Bronchial epithelial cell (primary cell): ENCODE data around the gene EFEMP2. TPM values are rescaled to one million over a fixed set of nuclear protein-coding genes. Genes with fewer than 3 reads are reported as not detected.
A peak's percentile ranks its signal among the peaks of the same experiment; 100 is the strongest.

Experiments
- DNase-seq: peaks from one replicate; pipeline ENCODE4 v3.0.0-alpha.2; 2010; ENCODE audit warnings: low read depth
- FAIRE-seq: peaks from 2 replicates; lab custom pipeline; 2011; peaks lifted over from hg19 to GRCh38; lab: Jason Lieb, UNC
- H3K27me3 ChIP-seq: 2 replicates; pipeline ENCODE4 v1.5.1; 2011; ENCODE audit warnings: low read length; ENCODE audit not compliant: control insufficient read depth, insufficient read depth
- H3K36me3 ChIP-seq: 2 replicates; pipeline ENCODE4 v1.5.1; 2011; ENCODE audit warnings: low read length; ENCODE audit not compliant: control insufficient read depth, insufficient read depth
- H3K4me3 ChIP-seq: 2 replicates; pipeline ENCODE4 v1.5.1; 2011; ENCODE audit warnings: mild to moderate bottlenecking, low read depth, low read length, control low read depth
- total RNA-seq: library from RNA; depleted of rRNA; stranded (reverse); fragments of >200 nt; gene quantifications from 2 replicates; pipeline ENCODE4 v1.2.1, GENCODE V29; 2014
- TF ChIP-seq, protein P1 (sequence below): IDR thresholded peaks from 2 replicates; pipeline ENCODE4 v1.5.1; 2011; ENCODE audit warnings: mild to moderate bottlenecking, moderate library complexity, low read length, control low read depth, inconsistent platforms; ENCODE audit not compliant: insufficient read depth, severe bottlenecking

Gene EFEMP2
- total RNA-seq, 1 donor from 2014 or later, result 2.9 TPM

DNA sequence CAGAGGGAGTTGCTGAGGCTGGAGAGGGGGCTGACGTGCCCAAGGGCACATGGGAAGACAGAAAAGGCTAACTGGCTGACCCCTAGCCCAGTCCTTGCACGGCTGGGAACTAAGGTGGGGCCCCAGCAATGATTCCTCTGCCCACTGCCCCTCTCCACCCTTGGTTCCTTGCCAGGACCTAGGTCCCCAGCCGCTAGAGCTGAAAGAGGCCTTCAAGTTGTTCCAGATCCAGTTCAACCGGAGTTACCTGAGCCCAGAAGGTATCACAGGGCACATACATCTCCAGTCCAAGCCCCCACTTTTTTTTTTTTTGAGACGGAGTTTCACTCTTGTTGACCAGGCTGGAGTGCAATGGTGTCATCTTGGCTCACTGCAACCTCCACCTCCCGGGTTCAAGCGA lies 7.4 kb upstream of the EFEMP2 start:
- no peak overlapping the region for H3K4me3 ChIP-seq
- peaks cover 19% of the 10 kb centered on the region for H3K36me3 ChIP-seq
- no peak for FAIRE-seq
- DNase-seq, result no peak
- no peaks in the 10 kb centered on the region for H3K27me3 ChIP-seq
- TF ChIP-seq, protein P1, sequence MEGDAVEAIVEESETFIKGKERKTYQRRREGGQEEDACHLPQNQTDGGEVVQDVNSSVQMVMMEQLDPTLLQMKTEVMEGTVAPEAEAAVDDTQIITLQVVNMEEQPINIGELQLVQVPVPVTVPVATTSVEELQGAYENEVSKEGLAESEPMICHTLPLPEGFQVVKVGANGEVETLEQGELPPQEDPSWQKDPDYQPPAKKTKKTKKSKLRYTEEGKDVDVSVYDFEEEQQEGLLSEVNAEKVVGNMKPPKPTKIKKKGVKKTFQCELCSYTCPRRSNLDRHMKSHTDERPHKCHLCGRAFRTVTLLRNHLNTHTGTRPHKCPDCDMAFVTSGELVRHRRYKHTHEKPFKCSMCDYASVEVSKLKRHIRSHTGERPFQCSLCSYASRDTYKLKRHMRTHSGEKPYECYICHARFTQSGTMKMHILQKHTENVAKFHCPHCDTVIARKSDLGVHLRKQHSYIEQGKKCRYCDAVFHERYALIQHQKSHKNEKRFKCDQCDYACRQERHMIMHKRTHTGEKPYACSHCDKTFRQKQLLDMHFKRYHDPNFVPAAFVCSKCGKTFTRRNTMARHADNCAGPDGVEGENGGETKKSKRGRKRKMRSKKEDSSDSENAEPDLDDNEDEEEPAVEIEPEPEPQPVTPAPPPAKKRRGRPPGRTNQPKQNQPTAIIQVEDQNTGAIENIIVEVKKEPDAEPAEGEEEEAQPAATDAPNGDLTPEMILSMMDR, result no peak

DNA sequence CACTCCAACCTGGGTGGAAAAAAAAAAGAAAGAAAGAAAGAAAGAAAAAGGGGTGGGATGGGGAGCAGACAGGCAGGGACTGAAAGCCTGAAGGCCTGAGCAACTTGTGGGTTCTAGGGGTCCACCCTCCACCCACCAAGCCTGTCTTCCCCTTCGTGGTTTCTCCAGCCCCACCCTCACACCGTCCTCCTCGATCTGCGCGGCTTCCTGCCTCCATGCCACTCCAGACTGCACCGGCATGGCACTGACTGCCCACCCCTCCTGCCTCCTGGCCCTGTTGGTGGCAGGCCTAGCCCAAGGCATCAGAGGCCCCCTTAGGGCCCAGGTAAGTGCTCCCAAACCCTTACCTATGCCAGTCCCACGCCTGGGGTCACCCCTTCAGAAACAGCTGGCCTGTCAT lies 7.0 kb upstream of the EFEMP2 start, which contains the start of gene CTSW:
Gene CTSW, plus strand, starts transcription at position 221 of the 400 bp plus-strand sequence. Its CDS starts 18 bp downstream, at position 239.
- DNase-seq (no peak), FAIRE-seq (no peak)
- Histone ChIP-seq H3K27me3 (no peaks in the 10 kb centered on the region), H3K36me3 (peaks cover 16% of the 10 kb centered on the region), H3K4me3 (no peak within 1 kb of the TSS)
- TF ChIP-seq, protein P1, result no peak

DNA sequence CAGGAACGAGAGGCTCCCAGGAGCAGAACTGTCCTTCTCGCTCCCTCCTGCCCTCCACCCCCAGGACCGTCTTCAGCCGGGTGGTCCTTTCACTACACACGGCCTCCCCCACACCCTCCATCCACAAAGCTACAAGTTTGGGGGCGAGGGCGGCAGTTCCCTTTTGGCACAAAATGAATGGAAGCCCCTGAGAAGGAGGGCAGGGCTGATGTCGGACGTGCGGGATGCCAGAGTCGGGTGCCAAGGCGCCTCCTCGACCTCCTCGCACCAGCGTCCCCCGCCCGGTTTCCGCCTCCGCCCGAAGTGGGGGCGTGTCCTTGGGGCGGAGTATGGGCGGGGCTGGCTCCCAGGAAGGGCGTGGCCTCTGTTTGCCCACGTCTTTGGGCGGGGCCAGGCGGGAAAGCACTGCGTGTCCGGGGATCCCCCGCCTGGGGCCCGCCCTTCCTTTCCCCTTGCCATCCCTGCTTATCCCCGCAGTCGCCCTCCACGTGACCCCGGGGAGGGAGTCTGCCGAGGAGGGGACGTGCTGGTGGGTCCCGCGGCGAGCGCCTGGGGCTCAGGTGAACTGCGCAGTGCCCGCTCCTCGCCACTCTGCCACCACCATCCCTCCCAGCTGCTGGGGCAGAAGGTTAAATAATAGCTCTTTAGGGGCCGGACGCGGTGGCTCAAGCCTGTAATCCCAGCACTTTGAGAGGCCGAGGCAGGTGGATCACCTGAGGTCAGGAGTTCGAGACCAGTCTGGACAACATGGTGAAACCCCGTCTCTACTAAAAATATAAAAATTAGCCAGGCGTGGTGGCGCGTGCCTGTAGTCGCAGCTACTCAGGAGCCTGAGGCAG lies 937 bp upstream of the EFEMP2 start:
- FAIRE-seq (no peak), DNase-seq (peak; percentile 78)
- no peaks in the 10 kb centered on the region for H3K36me3 ChIP-seq
- H3K27me3 ChIP-seq, result no peaks in the 10 kb centered on the region
- peak overlapping the region; percentile 65 for H3K4me3 ChIP-seq
- TF ChIP-seq, protein P1, result no peak

DNA sequence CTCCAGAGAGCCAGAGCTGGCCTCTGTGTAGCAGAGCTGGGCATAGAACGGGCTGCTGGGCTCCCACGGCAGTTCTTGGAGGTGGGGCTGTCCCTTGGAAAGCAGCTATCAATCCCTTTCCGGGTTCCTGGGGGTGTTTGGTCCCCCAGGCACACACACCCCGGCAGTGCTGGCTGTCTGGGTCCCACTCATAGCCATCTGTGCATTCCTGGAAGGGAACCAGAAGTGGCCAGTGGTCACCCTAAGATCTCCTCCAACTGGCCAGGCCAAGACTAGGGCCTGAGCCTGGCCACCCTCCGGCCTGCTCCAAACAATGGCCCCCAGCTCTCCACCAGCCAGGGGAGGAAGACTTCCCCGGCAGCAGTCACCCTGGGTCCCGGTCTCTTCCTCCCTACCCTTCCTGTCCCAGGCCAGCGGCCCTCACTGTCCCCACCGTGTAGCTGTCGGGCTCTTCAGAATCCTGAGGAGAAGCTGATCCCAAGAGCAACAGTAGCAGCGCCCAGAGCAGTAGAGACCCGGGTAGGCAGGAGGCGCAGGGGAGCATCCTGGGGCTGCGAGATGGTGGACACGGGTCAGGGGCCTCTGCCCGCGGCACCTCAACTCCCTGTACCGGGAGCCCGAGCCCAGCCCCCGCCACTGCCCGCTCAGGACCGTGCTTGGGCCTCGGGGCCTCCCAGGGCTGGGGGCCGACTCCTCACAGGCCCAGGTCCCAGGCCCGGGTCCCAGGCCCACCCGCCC lies 620 bp downstream of the EFEMP2 start:
- FAIRE-seq (no peak), DNase-seq (no peak)
- Histone ChIP-seq H3K36me3 (peaks cover under 1% of the 10 kb centered on the region), H3K4me3 (peak overlapping the region; percentile 65), H3K27me3 (no peaks in the 10 kb centered on the region)
- TF ChIP-seq, protein P1, result peak; percentile 5

DNA sequence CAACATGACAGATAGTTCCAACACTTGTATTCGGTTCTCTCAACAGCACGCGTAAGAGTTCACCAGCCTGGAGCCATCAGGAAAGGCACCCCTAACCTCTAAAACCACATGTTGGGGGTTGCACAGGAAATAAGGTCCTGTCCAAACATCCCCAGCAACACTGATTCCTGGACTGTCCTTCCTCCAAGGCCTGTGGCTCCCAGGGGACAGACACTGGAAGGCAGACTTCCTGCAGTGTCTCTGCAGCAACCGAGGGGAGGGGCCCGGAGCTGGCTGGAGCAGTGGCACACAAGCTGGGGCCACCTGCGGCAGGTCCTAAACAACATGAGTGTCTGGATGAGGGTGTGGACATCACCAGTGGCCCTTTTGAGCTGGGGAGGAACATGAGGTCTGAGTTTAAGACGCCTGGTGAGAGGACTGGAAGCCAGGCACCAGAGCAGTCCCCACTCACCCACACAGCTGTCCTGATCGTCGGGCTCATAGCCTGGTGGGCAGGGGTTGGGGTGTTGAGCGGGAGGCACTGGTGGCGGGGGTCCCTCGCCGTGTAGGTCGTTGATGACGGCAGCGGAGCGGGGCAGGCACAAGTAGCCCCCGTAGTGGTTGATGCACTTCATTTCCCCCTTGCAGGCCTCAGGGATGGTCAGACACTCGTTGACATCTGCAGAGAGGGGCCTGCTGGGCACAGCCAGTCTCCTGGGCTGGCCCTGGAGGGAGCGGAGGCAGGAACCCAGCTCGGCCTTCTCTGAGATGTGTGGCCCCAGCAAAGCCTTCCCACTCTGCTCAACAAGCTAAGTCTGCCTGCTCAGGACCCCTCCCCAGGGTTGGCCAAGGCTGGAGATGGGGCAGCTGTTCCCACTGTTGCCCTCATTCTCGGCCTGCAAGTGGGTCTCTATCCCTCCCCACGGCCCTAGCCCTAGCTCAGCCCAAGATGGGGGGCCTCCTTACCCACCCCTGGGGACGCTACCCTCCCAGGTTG lies 1.6 kb downstream of the EFEMP2 start:
- no peak for DNase-seq
- no peak overlapping the region for H3K4me3 ChIP-seq
- peaks cover 4% of the 10 kb centered on the region for H3K36me3 ChIP-seq
- H3K27me3 ChIP-seq, result no peaks in the 10 kb centered on the region
- TF ChIP-seq, protein P1, result no peak
- no peak for FAIRE-seq
